ENCODE results near the gene ALDOC.

DNA sequence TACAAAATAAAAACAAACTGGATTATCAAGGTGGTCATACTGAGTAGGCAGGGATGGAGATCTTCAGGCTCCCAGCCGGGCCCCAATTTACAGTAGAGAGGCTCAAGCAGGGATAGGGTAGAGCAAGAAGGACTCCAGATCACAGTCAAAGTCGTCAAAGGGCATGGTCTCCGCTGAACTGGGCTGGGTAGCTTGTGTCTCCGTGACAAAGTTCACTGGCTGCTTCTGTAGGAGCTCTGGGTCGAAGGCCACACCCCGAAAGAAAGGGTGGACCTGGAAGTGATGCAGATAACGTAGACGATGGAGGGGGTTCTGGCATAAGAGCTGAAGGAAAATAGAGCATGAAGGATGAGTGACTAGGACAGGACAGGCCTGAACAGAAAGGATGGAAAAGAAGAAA is 33.7 kb upstream of the ALDOC start:
- TF ChIP-seq, protein P1, sequence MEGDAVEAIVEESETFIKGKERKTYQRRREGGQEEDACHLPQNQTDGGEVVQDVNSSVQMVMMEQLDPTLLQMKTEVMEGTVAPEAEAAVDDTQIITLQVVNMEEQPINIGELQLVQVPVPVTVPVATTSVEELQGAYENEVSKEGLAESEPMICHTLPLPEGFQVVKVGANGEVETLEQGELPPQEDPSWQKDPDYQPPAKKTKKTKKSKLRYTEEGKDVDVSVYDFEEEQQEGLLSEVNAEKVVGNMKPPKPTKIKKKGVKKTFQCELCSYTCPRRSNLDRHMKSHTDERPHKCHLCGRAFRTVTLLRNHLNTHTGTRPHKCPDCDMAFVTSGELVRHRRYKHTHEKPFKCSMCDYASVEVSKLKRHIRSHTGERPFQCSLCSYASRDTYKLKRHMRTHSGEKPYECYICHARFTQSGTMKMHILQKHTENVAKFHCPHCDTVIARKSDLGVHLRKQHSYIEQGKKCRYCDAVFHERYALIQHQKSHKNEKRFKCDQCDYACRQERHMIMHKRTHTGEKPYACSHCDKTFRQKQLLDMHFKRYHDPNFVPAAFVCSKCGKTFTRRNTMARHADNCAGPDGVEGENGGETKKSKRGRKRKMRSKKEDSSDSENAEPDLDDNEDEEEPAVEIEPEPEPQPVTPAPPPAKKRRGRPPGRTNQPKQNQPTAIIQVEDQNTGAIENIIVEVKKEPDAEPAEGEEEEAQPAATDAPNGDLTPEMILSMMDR (IDR thresholded peaks at IDR 0.05): no peak
- TF ChIP-seq EZH2 (IDR thresholded peaks at IDR 0.05; ENCODE audit: borderline replicate concordance, insufficient read depth, low read depth, low read length, poor library complexity, severe bottlenecking): no peak

Data from B cell (primary cell).